Stomach (tissue), 4 donors: ENCODE results near the gene PPP2R2B.

Source experiments
- CTCF ChIP-seq, 7 experiments: fragments of 450-650 bp in 4 of 7; fragments of 200-600 bp in 3 of 7; sonication (generic) in 3 of 7; IDR thresholded peaks; one replicate each; pipeline ENCODE4 v1.5.1; 2016 to 2019; ENCODE audit warnings: antibody characterized with exemption in 7 of 7, control low read depth in 2 of 7, mild to moderate bottlenecking in 1 of 7
- EP300 ChIP-seq: sonication (generic); formaldehyde crosslinking; IDR thresholded peaks from one replicate; pipeline ENCODE4 v1.6.1; 2017; ENCODE audit warnings: antibody characterized with exemption
- POLR2A ChIP-seq, 4 donors: fragments of 450-650 bp; IDR thresholded peaks; one replicate each; pipeline ENCODE4 v1.6.1; 2016; ENCODE audit warnings: antibody characterized with exemption in 4 of 4, control low read depth in 2 of 4, mild to moderate bottlenecking in 1 of 4, moderate library complexity in 1 of 4
- POLR2AphosphoS5 ChIP-seq, 3 donors: sonication (generic); formaldehyde crosslinking; IDR thresholded peaks; one replicate each; pipeline ENCODE4 v1.6.1; 2016; ENCODE audit warnings: antibody characterized with exemption in 3 of 3

- TF ChIP-seq CTCF (IDR thresholded peaks at IDR 0.05) = no peak
- TF ChIP-seq POLR2AphosphoS5 (IDR thresholded peaks at IDR 0.05) = no peak
- TF ChIP-seq POLR2A (IDR thresholded peaks at IDR 0.05) = no peak
- no peak for TF ChIP-seq EP300
Observed at GRCh38 chr5:146722361-146722779, 156.2 kb downstream of the PPP2R2B start.
